ELR (cell line): ENCODE results near the gene LMNB1.
A peak's percentile ranks its signal among the peaks of the same experiment; 100 is the strongest.
"Not testable (repeated sequence)": the region's sequence is repeated elsewhere in the genome, so short reads cannot be mapped to it uniquely, and the experiment has no call there.

Source experiments
- DNase-seq: peaks from one replicate; pipeline ENCODE4 v3.0.0-alpha.2; 2015; ENCODE audit warnings: low read depth

The LMNB1 gene

DNA sequence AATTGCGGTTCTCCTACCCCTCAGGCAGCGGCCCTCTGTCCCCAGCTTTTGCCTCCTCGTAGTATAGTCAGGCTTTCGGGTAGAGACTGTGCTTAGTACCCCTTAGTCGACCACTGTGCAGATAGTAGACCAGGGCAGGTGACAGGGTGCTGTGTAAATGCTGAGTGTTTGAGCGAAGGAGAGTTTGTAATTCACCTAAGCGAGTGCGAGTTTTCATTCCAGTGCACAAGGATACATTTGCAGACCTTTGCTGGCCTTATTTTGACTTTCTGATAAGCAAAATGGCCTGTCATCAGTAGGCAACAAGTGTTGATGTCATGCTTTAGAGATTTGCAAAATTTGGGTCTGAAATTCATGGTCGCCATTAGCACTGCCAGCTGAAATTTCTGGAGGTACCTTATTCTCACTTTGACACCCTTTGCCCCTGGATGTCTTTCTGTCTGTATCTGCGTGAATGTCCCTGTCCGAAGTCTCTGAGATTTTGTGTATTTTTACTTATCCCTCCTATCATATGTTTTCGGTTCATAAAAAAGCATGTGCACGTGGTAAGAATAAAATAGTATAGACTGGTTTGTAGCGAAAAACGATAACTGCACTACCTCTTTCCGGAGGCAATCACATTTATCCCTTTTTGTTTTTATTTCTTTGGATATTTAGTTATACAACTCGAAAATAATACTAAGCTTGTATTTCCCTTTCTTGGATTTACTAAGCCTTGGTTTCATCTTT lies 1.9 kb downstream of the LMNB1 start:
- DNase-seq = no peak

DNA sequence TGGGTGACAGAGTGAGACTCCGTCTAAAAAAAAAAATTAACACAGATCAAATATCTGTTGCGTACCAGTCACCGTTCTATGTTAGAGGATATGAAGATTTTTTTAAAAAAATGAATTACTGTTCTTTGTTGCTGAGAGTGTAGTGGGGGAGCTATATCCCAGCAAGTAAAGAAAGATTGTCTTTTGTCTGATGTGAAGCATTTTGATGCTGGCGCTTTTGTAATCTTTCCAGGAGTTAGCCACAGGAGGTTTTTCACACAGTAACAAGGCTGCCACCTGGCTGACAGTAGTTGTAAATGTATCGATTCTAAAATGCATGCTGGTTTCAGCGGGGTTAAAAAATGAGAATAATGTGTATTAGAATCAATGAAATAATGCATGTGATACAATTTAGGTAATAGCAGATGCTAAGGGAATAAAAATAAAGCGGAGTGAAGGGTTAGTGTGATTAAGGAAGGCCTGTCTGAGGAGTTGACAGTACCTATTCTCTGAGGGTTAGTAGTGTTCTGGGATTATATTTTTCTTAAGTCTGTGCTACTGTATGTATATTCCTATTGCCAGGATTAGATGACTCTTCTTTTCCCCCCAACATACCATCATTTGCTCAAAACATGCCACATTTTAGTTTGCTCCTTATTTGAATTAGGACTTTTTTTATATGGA lies 3.4 kb downstream of the LMNB1 start:
- peak; percentile 80 for DNase-seq

DNA sequence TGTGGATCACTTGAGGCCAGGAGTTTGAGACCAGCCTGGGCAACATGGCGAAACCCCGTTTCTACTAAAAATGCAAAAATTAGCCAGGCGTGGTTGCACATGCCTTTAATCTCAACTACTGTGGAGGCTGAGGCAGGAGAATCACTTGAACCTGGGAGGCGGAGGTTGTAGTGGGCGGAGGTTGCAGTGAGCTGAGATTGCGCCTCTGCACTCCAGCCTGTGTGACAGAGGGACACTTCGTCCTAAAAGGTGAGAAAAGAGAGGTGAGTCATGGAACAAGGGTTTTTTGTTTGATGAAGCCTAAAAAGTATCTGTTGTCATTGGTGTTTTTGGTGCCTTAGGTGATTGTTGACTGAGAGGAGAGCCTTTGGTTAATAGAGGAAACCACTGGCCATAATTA lies 11.5 kb downstream of the LMNB1 start:
- not testable (repeated sequence) for DNase-seq

DNA sequence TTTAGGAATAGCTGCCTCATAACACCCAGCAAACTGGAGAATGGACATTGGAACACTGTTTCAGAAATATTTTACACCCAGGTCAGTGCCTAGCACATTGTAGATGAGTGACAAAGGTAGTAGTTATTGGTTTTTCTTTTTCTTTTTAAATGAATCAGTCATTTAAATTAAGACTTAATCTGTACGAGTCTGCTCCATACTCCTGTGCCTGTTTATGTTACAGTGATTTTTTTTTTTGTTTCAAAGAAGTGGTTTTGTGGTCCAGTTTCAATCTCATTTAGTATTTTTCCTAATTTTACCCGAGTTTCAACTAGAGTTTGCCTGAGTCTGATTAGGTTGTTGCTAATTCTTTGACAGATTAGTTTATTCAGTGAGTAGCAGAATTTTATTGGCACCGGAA lies 16.2 kb downstream of the LMNB1 start:
- DNase-seq = no peak

DNA sequence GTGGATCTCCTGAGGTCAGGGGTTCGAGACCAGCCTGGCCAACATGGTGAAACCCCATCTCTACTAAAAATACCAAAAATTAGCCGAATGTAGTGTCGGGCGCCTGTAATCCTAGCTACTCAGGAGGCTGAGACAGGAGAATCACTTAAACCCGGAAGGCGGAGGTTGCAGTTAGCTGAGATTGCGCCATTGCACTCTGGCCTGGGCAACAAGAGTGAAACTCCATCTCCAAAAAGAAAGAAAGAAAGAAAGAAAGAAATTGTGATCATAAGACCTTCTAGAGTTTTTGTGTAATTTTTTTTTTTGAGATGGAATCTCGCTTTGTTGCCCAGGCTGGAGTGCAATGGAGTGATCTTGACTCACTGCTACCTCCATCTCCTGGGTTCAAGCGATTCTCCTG lies 16.7 kb downstream of the LMNB1 start:
- DNase-seq = not testable (repeated sequence)

DNA sequence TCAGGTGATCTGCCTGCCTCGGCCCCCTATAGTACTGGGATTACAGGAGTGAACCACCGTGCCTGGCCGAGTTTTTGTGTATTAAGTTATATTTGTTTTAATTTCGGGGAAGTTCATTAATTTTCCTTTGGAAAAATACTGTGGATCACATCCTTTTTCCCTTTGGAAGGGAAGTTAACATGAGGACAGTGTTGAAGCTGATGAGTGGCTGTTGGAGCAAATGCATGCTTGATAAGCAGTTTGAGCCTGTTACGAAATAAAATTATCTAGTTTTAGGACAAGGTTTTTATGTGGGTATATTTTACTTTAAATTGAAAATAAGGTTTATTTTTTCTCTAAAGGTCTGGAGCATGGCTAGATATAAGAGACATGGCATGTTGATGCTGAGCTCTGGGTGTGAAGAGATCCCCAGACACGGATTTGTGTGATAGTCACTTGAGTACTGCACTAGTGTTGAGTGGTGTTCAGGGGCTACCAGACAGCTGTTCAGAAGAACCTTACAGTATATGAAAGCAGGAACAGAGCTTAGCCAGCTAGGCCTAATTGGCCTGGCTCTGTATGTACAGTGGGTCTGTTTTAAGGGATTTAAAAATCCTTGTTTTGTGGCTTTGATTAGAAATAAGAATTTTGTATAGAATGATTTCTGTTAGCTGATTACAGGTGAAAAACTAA lies 17.4 kb downstream of the LMNB1 start:
- DNase-seq = no peak

DNA sequence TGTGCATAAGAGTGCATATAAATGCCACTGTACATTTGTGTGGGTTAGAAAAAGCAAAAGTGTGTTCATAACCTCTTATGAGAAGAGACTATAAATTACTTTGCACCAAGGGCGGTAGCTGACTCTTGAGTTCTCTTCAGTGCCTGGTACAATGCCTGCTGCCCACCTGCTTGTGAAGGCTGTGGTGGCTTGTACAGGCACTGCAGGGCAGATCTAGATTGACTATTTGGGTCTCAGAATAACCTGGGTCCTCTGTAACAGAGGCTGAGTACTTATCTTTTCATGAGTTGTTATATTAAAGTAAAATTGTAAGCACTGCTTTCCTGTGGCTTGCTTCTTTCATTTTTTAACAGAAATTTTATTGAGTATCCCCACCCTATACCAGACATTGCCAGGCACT lies 22.8 kb downstream of the LMNB1 start:
- DNase-seq = no peak

DNA sequence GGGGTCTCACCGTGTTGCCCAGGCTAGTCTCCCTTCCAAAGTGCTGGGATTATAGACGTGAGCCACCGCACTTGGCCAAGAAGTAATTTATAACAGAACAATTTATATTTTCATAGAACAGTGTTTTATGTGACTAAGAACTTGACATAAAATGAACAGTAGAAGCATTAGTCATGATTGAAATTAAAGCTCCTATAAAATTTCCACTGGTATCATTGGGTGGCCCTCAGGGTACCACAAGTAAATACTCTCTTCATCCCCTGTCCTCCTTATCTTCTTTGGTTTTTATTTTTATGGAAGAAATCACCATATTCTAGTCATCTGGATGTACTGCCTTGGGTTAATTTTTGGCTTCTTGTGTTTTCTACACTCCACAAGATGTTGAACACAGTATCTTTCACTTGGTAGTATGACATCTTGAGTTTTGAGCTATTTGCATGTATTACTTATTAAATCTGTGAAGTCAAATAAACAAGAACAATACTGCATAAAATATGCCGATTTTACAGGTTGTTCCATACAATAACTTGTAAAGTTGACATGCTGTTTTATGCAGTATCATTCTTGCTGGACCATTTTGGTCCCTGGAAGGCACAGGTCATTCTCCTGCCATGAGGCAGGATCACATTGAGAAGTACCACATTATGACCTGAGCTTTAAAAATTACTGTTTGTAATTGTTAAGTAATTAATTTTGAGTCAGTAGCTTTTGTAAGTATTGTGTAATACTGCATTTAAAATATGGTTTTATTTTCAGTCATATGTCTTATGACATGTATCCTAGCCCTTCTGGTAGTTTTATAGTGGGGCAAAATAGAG lies 24.4 kb downstream of the LMNB1 start:
- DNase-seq = no peak

DNA sequence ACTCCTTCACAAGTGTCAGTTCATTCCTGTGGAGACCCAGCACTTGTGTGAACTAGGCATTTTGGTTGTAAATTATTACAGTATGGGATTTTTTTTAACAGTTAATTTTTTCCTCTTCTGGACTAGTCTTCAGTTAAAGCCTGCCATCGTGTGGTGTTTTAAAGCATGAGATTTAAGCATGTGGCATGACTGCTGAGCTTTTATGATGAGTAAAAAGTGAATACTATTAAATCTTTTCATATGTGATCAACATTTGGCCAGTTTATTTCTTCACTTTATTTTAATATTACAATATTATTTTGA lies 25.0 kb downstream of the LMNB1 start:
- DNase-seq = peak; percentile 50

DNA sequence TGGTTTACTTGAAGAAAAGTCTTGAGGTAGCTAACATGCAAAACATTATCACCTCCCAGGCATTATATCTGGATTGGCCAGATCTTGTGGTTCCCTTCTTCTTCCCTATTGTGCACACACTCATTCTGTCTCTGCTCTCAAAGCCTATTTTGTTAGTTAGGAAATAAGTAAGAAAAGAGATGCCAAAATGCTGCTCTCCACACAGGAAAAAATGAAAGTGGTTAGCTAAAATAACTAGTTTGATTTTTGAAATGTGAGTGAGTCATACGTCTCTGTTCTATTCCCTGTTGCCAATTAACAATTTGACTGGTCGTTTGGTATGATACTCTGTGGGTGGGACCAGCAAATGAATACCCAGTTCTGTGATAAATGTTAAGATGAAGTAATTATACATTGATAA lies 28.1 kb downstream of the LMNB1 start:
- peak; percentile 18 for DNase-seq

DNA sequence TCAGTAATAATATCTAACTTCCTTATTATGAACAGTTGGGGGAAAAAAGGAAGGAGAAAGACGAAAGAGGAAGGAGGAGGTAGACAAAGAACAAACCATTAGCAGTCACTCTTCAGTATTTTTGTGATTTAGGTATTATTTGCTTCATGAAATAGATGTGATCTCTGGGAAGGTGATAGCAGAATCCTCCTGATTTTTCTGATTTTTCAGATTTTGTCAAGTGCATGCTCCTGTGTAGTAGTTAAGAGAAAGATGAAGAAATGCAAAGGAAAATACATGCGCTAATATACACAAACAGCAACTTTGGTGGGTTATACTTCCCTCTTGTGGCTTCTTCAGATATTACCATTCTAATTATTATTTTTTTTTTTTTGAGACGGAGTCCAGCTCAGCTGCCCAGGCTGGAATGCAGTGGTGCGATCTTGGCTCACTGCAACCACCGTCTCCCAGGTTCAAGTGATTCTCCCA lies 31.6 kb downstream of the LMNB1 start:
- DNase-seq = peak; percentile 62

DNA sequence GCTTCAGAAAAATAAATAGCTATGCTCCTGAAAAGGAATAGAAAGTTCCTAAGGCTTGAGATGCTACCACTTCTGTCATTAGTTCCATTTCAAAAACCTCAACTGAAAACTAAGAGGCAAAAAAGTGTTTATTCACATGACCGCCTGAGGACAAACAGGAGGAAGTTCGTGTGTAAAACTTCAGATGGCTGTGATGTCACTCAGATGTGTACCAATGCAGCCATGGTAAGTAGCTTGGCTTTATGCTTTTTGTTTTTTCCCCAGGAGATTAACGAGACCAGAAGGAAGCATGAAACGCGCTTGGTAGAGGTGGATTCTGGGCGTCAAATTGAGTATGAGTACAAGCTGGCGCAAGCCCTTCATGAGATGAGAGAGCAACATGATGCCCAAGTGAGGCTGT lies 33.0 kb downstream of the LMNB1 start:
- DNase-seq = no peak

DNA sequence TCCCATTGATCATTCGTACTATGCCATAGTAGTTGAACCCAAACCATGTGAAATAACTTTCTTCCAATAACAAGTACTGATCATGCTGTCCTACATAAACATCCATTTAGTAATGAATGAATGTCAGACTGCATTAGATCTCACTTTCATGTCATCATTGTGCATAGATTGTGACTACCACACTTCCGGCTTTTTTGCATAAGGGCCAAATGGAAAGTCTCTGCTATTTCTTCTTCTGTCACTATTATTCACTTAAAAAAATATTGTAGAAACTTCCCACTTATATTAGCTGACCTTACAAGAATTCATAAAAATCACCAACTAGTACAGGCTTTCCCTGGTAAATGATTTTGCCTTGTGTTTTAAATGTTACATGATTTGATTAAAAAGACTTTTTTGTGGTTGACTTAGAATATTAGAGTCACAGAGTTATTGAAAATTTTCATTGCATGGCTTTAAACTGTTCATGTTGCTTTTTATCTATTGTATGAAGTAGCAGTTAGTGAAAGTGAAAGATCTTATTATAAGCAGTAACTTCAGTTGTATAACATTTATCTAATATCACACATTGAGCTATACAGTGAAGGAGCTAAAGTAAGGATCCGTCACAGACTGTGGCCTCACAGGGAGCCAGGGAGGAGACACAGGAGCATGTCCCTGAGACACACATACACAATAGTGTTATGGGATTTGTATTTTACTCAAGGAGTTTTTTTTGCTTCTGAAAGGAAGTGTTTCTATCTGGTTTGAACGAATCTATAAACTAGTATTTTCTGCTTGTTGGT lies 33.9 kb downstream of the LMNB1 start:
- DNase-seq = no peak

DNA sequence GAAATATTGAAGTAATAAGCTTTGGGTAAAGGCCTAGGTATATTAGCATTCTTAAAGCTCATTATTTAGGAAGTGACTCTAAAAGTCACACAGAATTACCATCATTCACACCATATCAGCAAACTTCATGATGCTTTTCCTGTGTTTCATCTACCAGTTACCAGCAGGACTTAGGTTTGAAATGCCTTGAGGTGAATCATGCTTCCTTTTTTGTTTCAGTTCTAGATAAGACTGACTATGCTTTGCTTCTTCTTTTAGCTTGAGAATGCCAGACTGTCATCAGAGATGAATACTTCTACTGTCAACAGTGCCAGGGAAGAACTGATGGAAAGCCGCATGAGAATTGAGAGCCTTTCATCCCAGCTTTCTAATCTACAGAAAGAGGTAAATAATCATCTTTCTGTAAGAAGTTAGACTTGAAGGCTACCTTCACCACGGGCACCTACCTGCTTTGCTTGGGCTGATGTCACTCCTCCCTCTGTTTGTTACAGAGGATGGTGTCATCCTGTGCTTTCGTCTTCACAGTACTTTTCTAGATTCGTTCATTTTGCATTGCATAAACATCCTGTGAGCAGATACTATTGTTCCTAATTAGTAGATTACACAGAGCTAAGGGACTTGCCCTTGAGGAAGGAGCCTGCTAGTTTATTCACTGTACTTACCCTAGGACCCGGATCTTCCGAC lies 34.7 kb downstream of the LMNB1 start:
- DNase-seq = peak; percentile 72

DNA sequence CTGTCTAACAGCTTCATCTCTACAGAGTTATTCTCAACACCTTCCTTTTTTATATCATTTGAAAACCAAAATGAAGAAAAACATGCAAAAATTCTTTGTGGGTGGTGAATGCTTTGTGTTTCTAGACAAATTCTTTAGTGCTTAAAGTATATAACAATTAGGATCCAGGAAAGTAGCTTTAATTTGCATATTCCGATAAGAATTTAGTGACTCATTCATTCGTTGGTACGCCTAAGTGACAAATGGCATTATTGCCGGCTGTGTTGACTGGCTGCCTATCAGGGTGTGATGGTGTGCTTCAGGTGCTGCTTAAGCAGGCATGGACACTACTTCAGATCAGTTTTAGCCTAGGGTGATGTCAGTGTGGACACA lies 35.2 kb downstream of the LMNB1 start:
- no peak for DNase-seq

DNA sequence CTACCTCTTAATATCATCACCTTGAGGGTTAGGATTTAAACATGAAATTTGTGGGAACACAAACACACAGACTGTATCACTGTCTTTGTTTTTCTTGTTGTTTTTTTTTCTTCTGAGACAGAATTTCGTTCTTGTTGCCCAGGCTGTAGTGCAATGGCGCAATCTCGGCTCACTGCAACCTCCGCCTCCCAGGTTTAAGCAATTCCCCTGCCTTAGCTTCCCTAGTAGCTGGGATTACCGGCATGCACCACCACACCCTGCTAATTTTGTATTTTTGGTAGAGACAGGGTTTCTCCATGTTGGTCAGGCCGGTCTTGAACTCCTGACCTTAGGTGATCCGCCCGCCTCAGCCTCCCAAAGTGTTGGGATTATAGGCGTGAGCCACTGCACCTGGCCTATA lies 36.9 kb downstream of the LMNB1 start:
- DNase-seq = not testable (repeated sequence)

DNA sequence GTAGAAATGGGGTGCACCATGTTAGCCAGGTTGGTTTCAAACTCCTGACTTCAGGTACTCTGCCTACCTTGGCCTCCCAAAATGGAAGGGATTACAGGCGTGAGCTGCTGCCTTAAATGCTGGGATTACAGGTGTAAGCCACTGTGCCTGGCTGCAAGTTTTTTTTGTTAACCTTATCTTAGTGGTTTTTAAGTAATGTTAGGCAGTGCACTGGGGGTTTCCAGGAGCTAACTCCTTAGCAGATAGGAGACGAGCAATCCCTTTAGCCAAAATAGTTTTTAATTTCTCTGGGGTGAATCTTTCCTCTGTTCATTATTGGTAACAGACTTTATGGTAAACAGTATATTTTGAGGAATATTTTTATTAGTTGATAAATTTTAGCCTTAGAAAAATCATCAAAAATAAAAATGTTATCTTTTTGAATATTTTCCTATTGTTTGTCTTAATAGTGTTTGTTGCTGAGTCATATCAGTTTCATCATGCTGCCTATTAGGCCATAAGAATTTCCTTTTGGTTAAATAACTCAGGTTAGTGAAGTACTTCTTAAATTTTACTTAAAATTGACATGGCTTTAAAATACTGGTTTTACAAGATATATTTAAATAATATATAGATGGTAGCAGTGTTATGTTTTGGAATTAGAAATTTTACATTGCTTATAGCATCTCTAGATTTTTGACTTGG lies 37.9 kb downstream of the LMNB1 start:
- peak; percentile 44 for DNase-seq

DNA sequence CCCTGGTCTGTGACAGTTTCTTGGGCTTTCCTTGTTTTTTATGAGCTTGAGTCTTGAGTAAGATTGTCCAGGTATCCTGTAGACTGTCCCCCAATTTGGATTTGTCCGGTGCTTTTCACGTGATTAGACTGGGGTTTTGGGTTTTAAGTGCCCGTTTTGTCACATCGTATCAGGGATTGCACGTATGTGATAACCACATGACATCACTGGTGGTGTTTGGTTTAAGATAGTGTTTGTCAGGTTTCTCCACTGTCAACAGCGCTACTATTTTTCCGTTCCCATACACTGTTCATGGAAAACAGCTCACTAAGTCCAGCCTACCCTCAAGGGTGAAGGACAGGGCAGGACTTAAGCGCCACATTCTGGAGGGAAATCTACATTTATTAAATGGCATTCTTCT lies 39.7 kb downstream of the LMNB1 start:
- no peak for DNase-seq

DNA sequence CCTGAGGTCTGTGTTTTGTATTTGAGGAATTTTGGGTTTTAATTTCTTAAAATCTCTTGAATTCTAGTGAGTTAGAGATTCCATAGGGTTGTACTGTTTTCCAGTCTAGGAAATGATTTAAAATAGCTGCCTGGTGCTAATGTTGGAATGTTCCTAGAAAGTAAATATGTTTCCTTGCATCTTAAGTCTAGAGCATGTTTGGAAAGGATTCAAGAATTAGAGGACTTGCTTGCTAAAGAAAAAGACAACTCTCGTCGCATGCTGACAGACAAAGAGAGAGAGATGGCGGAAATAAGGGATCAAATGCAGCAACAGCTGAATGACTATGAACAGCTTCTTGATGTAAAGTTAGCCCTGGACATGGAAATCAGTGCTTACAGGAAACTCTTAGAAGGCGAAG lies 41.8 kb downstream of the LMNB1 start:
- no peak for DNase-seq

DNA sequence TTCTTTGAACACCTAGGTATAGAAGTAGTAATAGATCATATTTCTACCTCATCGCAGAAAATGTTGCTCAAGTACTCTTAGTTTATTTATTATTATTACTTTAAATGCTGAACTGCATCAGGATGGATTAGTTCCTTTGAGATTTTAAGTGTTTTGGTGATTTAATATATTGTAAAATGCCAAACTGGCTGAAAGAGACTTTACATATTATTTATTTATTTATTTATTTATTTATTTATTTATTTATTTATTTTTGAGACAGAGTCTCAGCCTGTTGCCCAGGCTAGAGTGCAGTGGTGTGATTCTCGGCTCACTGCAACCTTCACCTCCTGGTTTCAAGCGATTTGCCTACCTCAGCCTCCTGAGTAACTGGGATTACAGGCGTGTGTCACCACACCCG lies 42.3 kb downstream of the LMNB1 start:
- no peak for DNase-seq
